Ishikawa (cell line): ENCODE results near the gene CCDC180.

Source experiments
- CEBPB ChIP-seq: IDR thresholded peaks from 2 replicates; pipeline ENCODE4 v1.6.1; 2012
- CREB1 ChIP-seq: IDR thresholded peaks from 2 replicates; pipeline ENCODE4 v1.6.1; 2012; ENCODE audit warnings: low read depth
- EGR1 ChIP-seq: IDR thresholded peaks from 2 replicates; pipeline ENCODE4 v1.6.1; 2012
- EP300 ChIP-seq: IDR thresholded peaks from 2 replicates; pipeline ENCODE4 v1.6.1; 2012; ENCODE audit warnings: borderline replicate concordance
- FOXM1 ChIP-seq: IDR thresholded peaks from 2 replicates; pipeline ENCODE4 v1.6.1; 2012; ENCODE audit warnings: low read depth, borderline replicate concordance
- MAX ChIP-seq: IDR thresholded peaks from 2 replicates; pipeline ENCODE4 v1.6.1; 2012
- NFIC ChIP-seq: IDR thresholded peaks from 2 replicates; pipeline ENCODE4 v1.6.1; 2012
- RAD21 ChIP-seq: IDR thresholded peaks from 2 replicates; pipeline ENCODE4 v1.6.1; 2012; ENCODE audit warnings: low read depth
- REST ChIP-seq: IDR thresholded peaks from 2 replicates; pipeline ENCODE4 v1.6.1; 2012; ENCODE audit warnings: low read depth, mild to moderate bottlenecking
- TAF1 ChIP-seq: IDR thresholded peaks from 2 replicates; pipeline ENCODE4 v1.6.1; 2012; ENCODE audit warnings: low read depth, mild to moderate bottlenecking
- TCF12 ChIP-seq: IDR thresholded peaks from 2 replicates; pipeline ENCODE4 v1.6.1; 2012; ENCODE audit warnings: low read depth
- TEAD4 ChIP-seq: IDR thresholded peaks from 2 replicates; pipeline ENCODE4 v1.6.1; 2012
- USF1 ChIP-seq: IDR thresholded peaks from 2 replicates; pipeline ENCODE4 v1.6.1; 2012
- YY1 ChIP-seq: IDR thresholded peaks from 2 replicates; pipeline ENCODE4 v1.6.1; 2012; ENCODE audit warnings: low read depth
- ZBTB7A ChIP-seq: IDR thresholded peaks from 2 replicates; pipeline ENCODE4 v1.6.1; 2012; ENCODE audit warnings: low read depth

CCDC180 gene

GRCh38 chr9:97277953-97278352, 29.5 kb upstream of the CCDC180 start:
- TF ChIP-seq FOXM1 = no peak
- peak; percentile 38; the same call in 1 of the 2 replicates for TF ChIP-seq USF1

DNA sequence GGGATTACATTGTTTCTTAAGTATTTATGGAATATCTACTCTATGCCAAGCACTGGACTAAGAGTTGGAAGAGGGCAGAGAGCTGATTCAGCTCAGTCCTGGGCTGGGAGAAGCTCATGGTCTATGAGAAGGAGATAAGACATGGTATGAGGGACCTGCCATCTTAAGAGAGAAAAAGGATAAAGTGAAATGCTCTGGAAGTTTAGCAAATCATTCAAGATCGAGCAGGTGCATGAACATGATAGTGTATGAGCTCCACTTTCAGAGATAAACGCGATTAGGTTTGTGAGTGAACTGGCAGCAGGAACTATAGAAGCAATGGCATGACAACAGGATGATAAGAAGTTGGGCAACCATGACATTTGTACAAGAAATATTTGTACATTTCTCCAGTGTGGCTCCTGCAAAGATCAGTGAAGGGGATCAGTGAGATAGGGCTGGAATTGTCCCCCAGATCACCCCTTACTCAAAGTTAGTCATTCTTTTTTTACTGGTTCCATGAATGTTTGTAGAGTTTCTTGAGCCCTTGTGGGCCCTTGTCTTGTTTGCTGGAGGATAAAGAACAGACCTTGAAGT, 26.6 kb upstream of the CCDC180 start:
- TF ChIP-seq EP300 (no peak), TEAD4 (no peak), CREB1 (no peak), ZBTB7A (no peak)

DNA sequence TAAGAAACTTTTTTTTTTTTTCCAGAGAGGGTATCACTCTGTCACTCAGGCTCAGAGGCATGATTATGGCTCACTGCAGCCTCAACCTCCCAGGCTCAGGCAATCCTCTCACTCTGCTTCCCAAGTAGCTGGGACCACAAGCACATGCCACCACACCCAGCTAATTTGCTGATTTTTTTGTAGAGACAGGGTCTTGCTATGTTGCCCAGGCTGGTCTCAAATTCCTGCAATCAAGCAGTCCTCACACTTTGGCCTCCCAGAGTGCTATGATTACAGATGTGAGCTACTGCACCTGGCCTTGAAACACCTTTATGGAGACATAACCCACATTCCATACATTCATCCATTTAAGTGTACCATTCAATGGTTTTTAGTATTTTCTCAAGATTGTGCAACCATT, 23.7 kb upstream of the CCDC180 start:
- TF ChIP-seq EP300 = no peak
- TF ChIP-seq NFIC = no peak
- TF ChIP-seq TCF12 = no peak
- TF ChIP-seq EGR1 = no peak
- no peak for TF ChIP-seq TAF1
- no peak for TF ChIP-seq MAX
- TF ChIP-seq REST = no peak
- TF ChIP-seq CEBPB = no peak
- no peak for TF ChIP-seq TEAD4
- TF ChIP-seq RAD21 = no peak
- TF ChIP-seq ZBTB7A = no peak
- TF ChIP-seq USF1 = no peak
- TF ChIP-seq CREB1 = no peak
- no peak for TF ChIP-seq YY1
- TF ChIP-seq FOXM1 = no peak

DNA sequence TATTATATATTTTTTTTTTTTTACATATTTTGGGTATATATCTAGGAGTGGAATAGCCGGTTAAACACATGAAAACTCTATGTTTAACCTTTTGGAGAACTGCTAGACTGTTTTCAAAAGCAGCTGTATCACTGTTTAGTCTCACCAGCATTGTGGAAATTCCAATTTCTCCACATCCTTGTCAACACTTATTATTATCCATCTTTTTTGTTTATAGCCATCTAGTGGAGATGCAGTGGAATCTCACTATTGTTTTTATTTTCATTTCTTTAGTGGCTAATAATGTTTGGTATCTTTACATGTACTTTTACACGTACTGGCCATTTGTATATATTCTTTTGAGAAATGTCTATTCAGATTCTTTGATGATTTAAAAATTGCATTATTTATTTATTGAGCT, 22.7 kb upstream of the CCDC180 start:
- TF ChIP-seq USF1 (no peak), NFIC (no peak), YY1 (no peak), TEAD4 (no peak), EGR1 (no peak), RAD21 (no peak), EP300 (no peak), TCF12 (no peak), ZBTB7A (no peak), CEBPB (no peak)

GRCh38 chr9:97292200-97292599, 15.3 kb upstream of the CCDC180 start:
- TF ChIP-seq RAD21 = no peak
- no peak for TF ChIP-seq FOXM1
- no peak for TF ChIP-seq YY1

DNA sequence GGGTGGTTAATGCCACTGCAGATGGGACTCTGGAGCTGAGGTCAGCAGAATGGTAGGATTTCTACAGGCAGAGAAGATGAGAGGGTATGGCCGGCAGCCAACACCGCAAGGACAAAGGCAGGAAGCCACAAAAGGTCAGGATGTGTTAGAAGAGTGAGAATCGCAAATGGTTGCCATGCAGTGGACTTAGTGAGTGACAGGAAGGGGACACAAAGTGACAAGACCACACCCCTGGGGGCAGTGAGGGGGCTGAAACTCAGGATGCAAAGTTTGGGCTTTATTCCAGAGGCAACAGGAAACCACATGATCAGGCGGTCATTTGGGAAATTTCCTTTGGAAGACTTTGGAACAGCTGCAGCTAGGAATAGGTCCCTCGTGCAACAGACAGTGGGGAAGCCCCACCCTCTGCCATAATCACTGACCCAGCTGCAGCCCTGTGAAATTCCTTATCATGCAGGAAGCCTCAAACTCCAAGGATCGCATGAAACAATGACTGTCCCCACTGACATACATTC, 14.2 kb upstream of the CCDC180 start:
- TF ChIP-seq CEBPB (no peak), RAD21 (no peak), MAX (no peak), TEAD4 (no peak), TCF12 (no peak), EGR1 (no peak), REST (no peak), CREB1 (no peak), EP300 (no peak), NFIC (no peak), YY1 (no peak), TAF1 (no peak), ZBTB7A (no peak), FOXM1 (no peak), USF1 (no peak)
